ENCODE results near the gene SERPINA5.
"Not testable (repeated sequence)": the region's sequence is repeated elsewhere in the genome, so short reads cannot be mapped to it uniquely, and the experiment has no call there.

Gene SERPINA5

DNA sequence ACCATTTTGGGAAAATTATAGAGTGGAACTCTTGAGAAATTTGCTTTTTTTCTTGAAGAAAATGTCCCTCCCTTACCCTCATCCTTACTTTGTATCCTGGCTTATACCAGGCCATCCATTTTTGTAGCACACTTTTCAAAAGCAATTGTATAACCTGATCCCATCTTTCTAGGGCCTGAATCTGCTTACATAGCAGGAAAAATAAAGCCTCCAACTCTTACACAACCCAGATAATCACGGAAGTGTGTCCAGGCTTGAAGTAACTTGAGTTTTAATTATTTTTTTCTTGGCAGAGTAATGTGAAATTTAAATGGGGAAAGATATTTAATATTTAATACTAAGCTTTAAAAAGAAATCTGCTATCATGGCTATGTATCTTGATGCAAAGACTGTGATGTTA is 53.9 kb downstream of the SERPINA5 start:
- TF ChIP-seq, protein P1, sequence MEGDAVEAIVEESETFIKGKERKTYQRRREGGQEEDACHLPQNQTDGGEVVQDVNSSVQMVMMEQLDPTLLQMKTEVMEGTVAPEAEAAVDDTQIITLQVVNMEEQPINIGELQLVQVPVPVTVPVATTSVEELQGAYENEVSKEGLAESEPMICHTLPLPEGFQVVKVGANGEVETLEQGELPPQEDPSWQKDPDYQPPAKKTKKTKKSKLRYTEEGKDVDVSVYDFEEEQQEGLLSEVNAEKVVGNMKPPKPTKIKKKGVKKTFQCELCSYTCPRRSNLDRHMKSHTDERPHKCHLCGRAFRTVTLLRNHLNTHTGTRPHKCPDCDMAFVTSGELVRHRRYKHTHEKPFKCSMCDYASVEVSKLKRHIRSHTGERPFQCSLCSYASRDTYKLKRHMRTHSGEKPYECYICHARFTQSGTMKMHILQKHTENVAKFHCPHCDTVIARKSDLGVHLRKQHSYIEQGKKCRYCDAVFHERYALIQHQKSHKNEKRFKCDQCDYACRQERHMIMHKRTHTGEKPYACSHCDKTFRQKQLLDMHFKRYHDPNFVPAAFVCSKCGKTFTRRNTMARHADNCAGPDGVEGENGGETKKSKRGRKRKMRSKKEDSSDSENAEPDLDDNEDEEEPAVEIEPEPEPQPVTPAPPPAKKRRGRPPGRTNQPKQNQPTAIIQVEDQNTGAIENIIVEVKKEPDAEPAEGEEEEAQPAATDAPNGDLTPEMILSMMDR (IDR thresholded peaks at IDR 0.05): no peak
- H3K4me1 ChIP-seq: no peaks in the 10 kb centered on the region
- intact Hi-C loops (cut with DNase I; ENCODE audit: low total_unique reads): no loop called here

DNA sequence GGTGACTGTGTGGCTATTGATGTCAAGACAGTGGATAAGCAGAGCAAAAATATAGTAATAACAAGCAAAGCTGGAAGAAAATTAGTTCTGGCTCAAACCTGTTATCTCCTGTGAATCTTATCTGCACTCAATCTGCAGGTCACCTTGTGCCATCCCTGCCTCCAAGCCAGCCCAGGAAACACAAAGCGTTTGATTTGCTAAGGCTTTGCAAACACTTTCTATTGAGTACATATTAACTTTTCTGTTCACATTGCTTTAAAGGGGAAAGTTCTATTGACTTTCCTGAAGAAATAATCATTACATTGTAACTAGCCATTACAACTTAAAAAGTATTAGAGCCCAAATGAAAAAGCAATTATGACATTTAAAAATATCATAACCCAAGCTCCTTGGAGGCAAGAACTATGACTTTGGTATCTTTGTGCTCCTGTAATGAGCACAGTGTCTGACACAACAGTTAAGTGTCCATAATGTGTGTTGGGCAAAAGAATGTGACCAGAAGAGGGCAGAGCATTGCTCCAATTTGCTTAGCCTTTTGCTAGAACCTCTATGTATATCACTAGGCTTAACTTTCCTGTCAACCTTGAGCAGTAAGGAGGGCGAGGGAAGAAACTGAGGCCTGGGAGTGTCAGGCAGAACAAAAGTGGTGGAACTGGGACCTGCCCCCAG is 55.7 kb downstream of the SERPINA5 start:
- no peak overlapping the region for H3K4me3 ChIP-seq
- TF ChIP-seq, protein P1 (IDR thresholded peaks at IDR 0.05): no peak

More for the DNA sequence above, 53.9 kb downstream of the SERPINA5 start:
- Histone ChIP-seq H3K27me3 (peaks cover 0 to 10% of the 10 kb centered on the region in 2 donors), H3K4me3 (no peak overlapping the region), H3K27ac (no peak overlapping the region), H3K9me3 (no peaks in the 10 kb centered on the region), H3K36me3 (no peaks in the 10 kb centered on the region)
- no peak for DNase-seq

DNA sequence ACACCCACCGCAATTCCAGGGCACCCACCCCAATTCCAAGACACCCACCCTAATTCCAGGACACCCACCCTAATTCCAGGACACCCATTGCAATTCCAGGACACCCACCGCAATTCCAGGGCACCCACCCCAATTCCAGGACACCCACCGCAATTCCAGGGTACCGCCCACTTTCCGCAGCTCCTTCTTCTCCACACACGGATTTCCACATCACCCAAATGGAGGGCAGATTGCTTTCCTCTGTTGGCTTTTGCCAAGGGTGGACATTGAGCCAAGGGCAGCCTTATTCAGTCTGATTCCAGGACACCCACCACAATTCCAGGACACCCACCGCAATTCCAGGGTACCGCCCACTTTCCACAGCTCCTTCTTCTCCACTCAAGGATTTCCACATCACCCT is 56.6 kb downstream of the SERPINA5 start:
- H3K4me1 ChIP-seq; H3K9me3 ChIP-seq; H3K27me3 ChIP-seq; H3K36me3 ChIP-seq; intact Hi-C loops (cut with DNase I; ENCODE audit: low total_unique reads); H3K4me3 ChIP-seq; H3K27ac ChIP-seq: not testable (repeated sequence)
- DNase-seq: peak in 1 of 2 donors; percentile 34

More for the DNA sequence above, 55.7 kb downstream of the SERPINA5 start:
- intact Hi-C loops (cut with DNase I; ENCODE audit: low total_unique reads): no loop called here
- no peaks in the 10 kb centered on the region for H3K36me3 ChIP-seq
- DNase-seq: no peak
- H3K4me1 ChIP-seq: no peaks in the 10 kb centered on the region
- no peak overlapping the region for H3K27ac ChIP-seq
- no peaks in the 10 kb centered on the region for H3K9me3 ChIP-seq
- peaks cover 0 to 10% of the 10 kb centered on the region in 2 donors for H3K27me3 ChIP-seq

DNA sequence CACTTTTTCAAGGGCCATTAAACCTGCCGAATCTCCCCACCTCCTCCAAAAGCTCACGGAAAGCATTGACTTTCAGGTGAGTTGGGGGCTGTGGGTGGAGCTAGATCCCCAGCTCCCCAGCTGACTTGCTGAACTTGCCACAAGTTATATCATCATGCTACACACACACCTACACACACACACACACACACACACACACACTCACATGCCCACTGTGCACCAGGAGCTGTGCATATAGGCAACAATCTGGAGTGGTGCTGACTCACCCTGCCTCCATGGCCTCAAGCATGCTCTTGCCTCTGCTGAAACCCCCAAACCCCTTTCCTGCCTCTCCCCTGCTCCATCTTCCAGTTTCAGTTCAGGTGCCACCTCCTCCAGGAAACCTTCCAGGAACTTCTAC is 57.1 kb downstream of the SERPINA5 start:
- peaks cover 0 to 2% of the 10 kb centered on the region in 2 donors for H3K27me3 ChIP-seq
- H3K36me3 ChIP-seq: no peaks in the 10 kb centered on the region
- no peak for DNase-seq
- H3K9me3 ChIP-seq: no peaks in the 10 kb centered on the region
- intact Hi-C loops (cut with DNase I; ENCODE audit: low total_unique reads): no loop called here
- TF ChIP-seq, protein P1 (IDR thresholded peaks at IDR 0.05): no peak
- H3K27ac ChIP-seq: no peak overlapping the region
- H3K4me3 ChIP-seq: no peak overlapping the region
- no peaks in the 10 kb centered on the region for H3K4me1 ChIP-seq

DNA sequence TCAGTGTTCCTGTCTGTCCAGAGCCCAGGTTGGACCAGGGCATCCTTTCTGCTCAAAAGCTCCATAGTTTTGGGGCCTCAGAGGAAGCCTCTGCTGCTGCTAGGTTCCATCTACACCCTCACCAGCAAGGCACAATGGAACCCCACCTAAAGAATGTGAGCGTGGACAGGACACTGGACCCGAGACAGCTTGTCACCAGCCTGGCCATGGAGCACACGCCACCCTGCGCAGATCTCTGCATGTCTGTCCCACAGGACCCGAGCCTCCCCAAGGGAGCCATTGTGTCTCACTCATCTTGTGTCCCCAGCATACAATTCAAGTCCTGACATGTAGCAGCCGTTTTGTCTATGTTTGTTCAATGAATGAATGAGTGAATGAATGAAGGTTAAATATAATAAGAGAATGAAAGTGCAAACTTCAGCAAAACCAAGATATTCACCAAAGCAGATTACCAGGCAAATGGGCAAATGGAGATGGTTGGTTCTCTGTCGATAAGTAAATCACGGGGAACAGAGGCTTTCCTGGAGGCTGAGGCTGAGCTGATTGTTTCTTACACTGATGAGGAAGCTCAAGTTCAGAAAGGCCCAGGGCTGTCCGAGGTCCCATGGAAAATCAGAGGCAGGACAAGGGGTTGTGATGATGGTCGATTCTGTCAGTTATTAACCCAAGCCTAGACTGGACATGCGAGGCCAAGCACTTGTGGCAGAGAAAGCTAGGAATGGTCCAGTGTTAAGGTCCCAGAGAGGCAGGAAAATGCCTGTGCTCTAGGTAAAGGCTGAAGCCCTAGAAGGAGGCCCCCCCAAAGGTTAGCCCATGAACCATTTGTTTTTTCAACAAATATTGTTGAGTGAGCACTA is 58.0 kb downstream of the SERPINA5 start:
- Histone ChIP-seq H3K4me1 (no peaks in the 10 kb centered on the region), H3K27me3 (no peaks in the 10 kb centered on the region), H3K9me3 (no peaks in the 10 kb centered on the region), H3K27ac (no peak overlapping the region), H3K36me3 (no peaks in the 10 kb centered on the region), H3K4me3 (no peak overlapping the region)
- TF ChIP-seq, protein P1 (IDR thresholded peaks at IDR 0.05): no peak
- no peak for DNase-seq
- intact Hi-C loops (cut with DNase I; ENCODE audit: low total_unique reads): no loop called here

Measured in tibial artery (tissue), 4 donors.